H9 (cell line): ENCODE results near the gene TP53TG5. TPM values are rescaled to one million over a fixed set of nuclear protein-coding genes. Genes with fewer than 3 reads are reported as not detected.
A peak's percentile ranks its signal among the peaks of the same experiment; 100 is the strongest.

Experiments
- DNase-seq: peaks from one replicate; pipeline ENCODE4 v3.0.0-alpha.2; 2017
- H2AFZ ChIP-seq: one replicate; pipeline ENCODE4 v1.6.1; 2013; ENCODE audit warnings: mild to moderate bottlenecking, low read length, control low read depth, moderate library complexity
- H2AK5ac ChIP-seq: 2 replicates; pipeline ENCODE4 v1.6.1; 2013; ENCODE audit warnings: low read length, control low read depth, mixed read lengths; ENCODE audit not compliant: insufficient read length
- H2BK120ac ChIP-seq: one replicate; pipeline ENCODE4 v1.6.1; 2013; ENCODE audit warnings: low read depth, mild to moderate bottlenecking, low read length, control low read depth, inconsistent platforms; ENCODE audit not compliant: poor library complexity, severe bottlenecking
- H2BK12ac ChIP-seq: 2 replicates; pipeline ENCODE4 v1.6.1; 2013; ENCODE audit warnings: low read length, control low read depth, mixed read lengths, low read depth; ENCODE audit not compliant: insufficient read length
- H2BK15ac ChIP-seq: 2 replicates; pipeline ENCODE4 v1.6.1; 2013; ENCODE audit warnings: low read depth, low read length, control low read depth
- H2BK20ac ChIP-seq: one replicate; pipeline ENCODE4 v1.6.1; 2013; ENCODE audit warnings: low read depth, mild to moderate bottlenecking, low read length, control low read depth, inconsistent platforms; ENCODE audit not compliant: poor library complexity, severe bottlenecking
- H2BK5ac ChIP-seq: 2 replicates; pipeline ENCODE4 v1.6.1; 2013; ENCODE audit warnings: low read length, control low read depth, mixed read lengths; ENCODE audit not compliant: insufficient read length
- H3K14ac ChIP-seq: 2 replicates; pipeline ENCODE4 v1.6.1; 2013; ENCODE audit warnings: low read length, control low read depth; ENCODE audit not compliant: insufficient read depth
- H3K18ac ChIP-seq: 2 replicates; pipeline ENCODE4 v1.6.1; 2013; ENCODE audit warnings: low read depth, mild to moderate bottlenecking, mixed read lengths, low read length, control low read depth; ENCODE audit not compliant: insufficient read length
- H3K23ac ChIP-seq: 2 replicates; pipeline ENCODE4 v1.6.1; 2013; ENCODE audit warnings: low read length, control low read depth, mixed read lengths, low read depth; ENCODE audit not compliant: insufficient read length
- H3K23me2 ChIP-seq: 2 replicates; pipeline ENCODE4 v1.6.1; 2013; ENCODE audit warnings: low read depth, mild to moderate bottlenecking, mixed read lengths, low read length, control low read depth; ENCODE audit not compliant: insufficient read length, poor library complexity, severe bottlenecking
- H3K27ac ChIP-seq: 2 replicates; pipeline ENCODE4 v1.5.1; 2013; ENCODE audit warnings: low read length, control low read depth, mixed read lengths, low read depth; ENCODE audit not compliant: insufficient read length
- H3K27me3 ChIP-seq: 2 replicates; pipeline ENCODE4 v1.6.1; 2013; ENCODE audit warnings: low read length, control low read depth, inconsistent platforms; ENCODE audit not compliant: insufficient read depth
- H3K4ac ChIP-seq: 2 replicates; pipeline ENCODE4 v1.6.1; 2013; ENCODE audit warnings: low read depth, mild to moderate bottlenecking, control low read depth, inconsistent platforms, low read length, moderate library complexity
- H3K4me1 ChIP-seq: 2 replicates; pipeline ENCODE4 v1.6.1; 2013; ENCODE audit warnings: low read length, control low read depth, inconsistent platforms; ENCODE audit not compliant: insufficient read depth
- H3K4me2 ChIP-seq: 2 replicates; pipeline ENCODE4 v1.6.1; 2013; ENCODE audit warnings: low read length, control low read depth, mixed read lengths; ENCODE audit not compliant: insufficient read length, insufficient read depth
- H3K56ac ChIP-seq: 2 replicates; pipeline ENCODE4 v1.6.1; 2013; ENCODE audit warnings: low read depth, mild to moderate bottlenecking, mixed read lengths, low read length, control low read depth; ENCODE audit not compliant: insufficient read length
- H3K79me1 ChIP-seq: 2 replicates; pipeline ENCODE4 v1.6.1; 2013; ENCODE audit warnings: low read depth, mild to moderate bottlenecking, moderate library complexity, low read length, control low read depth, inconsistent platforms; ENCODE audit not compliant: insufficient read depth, poor library complexity, severe bottlenecking
- H3K79me2 ChIP-seq: 2 replicates; pipeline ENCODE4 v1.6.1; 2013; ENCODE audit warnings: low read length, control low read depth, inconsistent platforms; ENCODE audit not compliant: insufficient read depth
- H3K9ac ChIP-seq: 2 replicates; pipeline ENCODE4 v1.6.1; 2013; ENCODE audit warnings: low read length, control low read depth, mixed read lengths; ENCODE audit not compliant: insufficient read length; ENCODE audit errors: extremely low read depth
- H3K9me3 ChIP-seq: one replicate; pipeline ENCODE4 v1.6.1; 2013; ENCODE audit warnings: low read depth, low read length, inconsistent platforms; ENCODE audit not compliant: control insufficient read depth
- H3T11ph ChIP-seq: one replicate; pipeline ENCODE4 v1.6.1; 2013; ENCODE audit warnings: mild to moderate bottlenecking, low read length, control low read depth, inconsistent platforms
- H4K20me1 ChIP-seq: one replicate; pipeline ENCODE4 v1.6.1; 2013; ENCODE audit not compliant: control insufficient read depth, insufficient read length, insufficient read depth
- H4K5ac ChIP-seq: 2 replicates; pipeline ENCODE4 v1.6.1; 2013; ENCODE audit warnings: low read depth, mild to moderate bottlenecking, mixed read lengths, low read length, control low read depth; ENCODE audit not compliant: insufficient read length
- H4K8ac ChIP-seq: replicated peaks from 2 replicates; pipeline ENCODE4 v1.6.1; 2013; ENCODE audit warnings: low read length, control low read depth, mixed read lengths, low read depth; ENCODE audit not compliant: insufficient read length
- H4K91ac ChIP-seq: 2 replicates; pipeline ENCODE4 v1.6.1; 2013; ENCODE audit warnings: low read depth, mild to moderate bottlenecking, moderate library complexity, mixed read lengths, low read length, control low read depth; ENCODE audit not compliant: insufficient read length
- H3K27ac Mint-ChIP-seq, 3 experiments: 2 replicates in 2 of 3; 3 replicates in 1 of 3; pipeline ENCODE4 v1.8.0; 2020 to 2021; ENCODE audit warnings: mixed read lengths in 3 of 3, mild to moderate bottlenecking in 1 of 3, moderate library complexity in 1 of 3
- H3K27me3 Mint-ChIP-seq: 2 replicates; pipeline ENCODE4 v1.8.0; 2021; ENCODE audit warnings: low read depth, mild to moderate bottlenecking, moderate library complexity, mixed read lengths
- H3K36me3 Mint-ChIP-seq, 3 experiments: 2 replicates in 2 of 3; 3 replicates in 1 of 3; pipeline ENCODE4 v1.8.0; 2020 to 2021; ENCODE audit warnings: low read depth in 3 of 3, mixed read lengths in 3 of 3; ENCODE audit not compliant: insufficient read depth in 1 of 3
- H3K4me1 Mint-ChIP-seq, 2 experiments: 2 replicates each; pipeline ENCODE4 v1.8.0; 2020; ENCODE audit warnings: mixed read lengths in 2 of 2
- H3K4me3 Mint-ChIP-seq, 2 experiments: 2 replicates in 1 of 2; 3 replicates in 1 of 2; pipeline ENCODE4 v1.8.0; 2020 to 2021; ENCODE audit warnings: mild to moderate bottlenecking in 2 of 2, mixed read lengths in 2 of 2, moderate library complexity in 1 of 2
- H3K9me3 Mint-ChIP-seq, 2 experiments: 2 replicates in 1 of 2; 3 replicates in 1 of 2; pipeline ENCODE4 v1.8.0; 2020; ENCODE audit warnings: mild to moderate bottlenecking in 2 of 2, mixed read lengths in 2 of 2, moderate library complexity in 1 of 2
- CTCF ChIP-seq: fragments of 200-600 bp; sonication (generic); conservative IDR thresholded peaks from 3 replicates; pipeline ENCODE4 v1.8.0; 2021; ENCODE audit warnings: antibody characterized with exemption, mild to moderate bottlenecking
- WGBS: extraction: QIAGEN DNeasy Blood & Tissue Kit; methylation state at CpG from one replicate; pipeline ENCODE4 v1.1.7; 2013; ENCODE audit warnings: missing lambda C conversion rate, low lambda C conversion rate, mixed read lengths; ENCODE audit not compliant: insufficient read length; ENCODE audit errors: extremely low coverage; 5-methylcytosine and 5-hydroxymethylcytosine counted together
- total RNA-seq: library from RNA; stranded (reverse); gene quantifications from 2 replicates; pipeline ENCODE4 v1.2.1, GENCODE V29; 2021

Gene TP53TG5
- total RNA-seq, 1 experiment from 2014 or later, result not detected

- peak overlapping the region; percentile 15 for H3K18ac ChIP-seq
- H3K36me3 Mint-ChIP-seq, result peaks cover 13 to 34% (median 23%) of the 10 kb centered on the region in 3 experiments; a peak in 6 of 7 replicates
- H4K5ac ChIP-seq, result no peak overlapping the region
- H2BK5ac ChIP-seq, result no peak overlapping the region
- H2AK5ac ChIP-seq, result no peak overlapping the region
- H2BK15ac ChIP-seq, result no peak overlapping the region
- peaks cover 20% of the 10 kb centered on the region for H3K4me1 ChIP-seq
- no peak overlapping the region for H2BK20ac ChIP-seq
- peaks cover 2% of the 10 kb centered on the region for H4K20me1 ChIP-seq
- H3K9me3 Mint-ChIP-seq, result no peaks in the 10 kb centered on the region
- no peak for TF ChIP-seq CTCF
- H3K4me3 Mint-ChIP-seq, result no peak overlapping the region
- WGBS, result no CpG with 5 or more reads among the region's 15 CpGs
- H3K14ac ChIP-seq, result 0 out of 2 replicates have a peak overlapping the region, but pooled peaks have one; percentile 44
- H3K23me2 ChIP-seq, result peaks cover 3% of the 10 kb centered on the region
- H3K27me3 ChIP-seq, result no peaks in the 10 kb centered on the region
- no peak overlapping the region for H2AFZ ChIP-seq
- no peak overlapping the region; the same call in 1 of the 2 replicates for H3K4ac ChIP-seq
- H3T11ph ChIP-seq, result no peak overlapping the region
- no peak overlapping the region for H2BK12ac ChIP-seq
- no peaks in the 10 kb centered on the region for H3K79me1 ChIP-seq
- H3K79me2 ChIP-seq, result peaks cover 3% of the 10 kb centered on the region; the same call in 1 of the 2 replicates
- no peak overlapping the region for H4K8ac ChIP-seq
- H3K56ac ChIP-seq, result no peak overlapping the region
- no peak for DNase-seq
- H3K9ac ChIP-seq, result no peak overlapping the region
- no peak overlapping the region for H3K27ac ChIP-seq
- no peaks in the 10 kb centered on the region; the same call in 1 of the 2 replicates for H3K27me3 Mint-ChIP-seq
- peak overlapping the region; percentile 73 for H4K91ac ChIP-seq
- H3K9me3 ChIP-seq, result no peaks in the 10 kb centered on the region
- no peak overlapping the region for H3K23ac ChIP-seq
- peak overlapping the region; percentile 28 to 92 (median 40); a peak in 6 of 7 replicates for H3K27ac Mint-ChIP-seq
- H3K4me2 ChIP-seq, result no peak overlapping the region
- peaks cover 68 to 76% of the 10 kb centered on the region in 2 experiments for H3K4me1 Mint-ChIP-seq
- H2BK120ac ChIP-seq, result no peak overlapping the region
Observed at GRCh38 chr20:45337367-45338120, 40.6 kb downstream of the TP53TG5 start.
